A549 (cell line): Measurements from ENCODE around the gene ITGB8.

ENCODE experiments used
- CTCF ChIP-seq: fragments of >200 bp; sonication (Bioruptor Twin); formaldehyde crosslinking; IDR thresholded peaks from 3 replicates; pipeline ENCODE4 v1.5.1; 2016
- MYC ChIP-seq: IDR thresholded peaks from 2 replicates; pipeline ENCODE4 v1.6.1; 2012; ENCODE audit warnings: mild to moderate bottlenecking, inconsistent platforms, low read length, improper control_type of control experiment, borderline replicate concordance
- POLR2AphosphoS2 ChIP-seq: conservative IDR thresholded peaks from 2 replicates; pipeline ENCODE4 v1.6.1; 2012; ENCODE audit warnings: low read length, improper control_type of control experiment, inconsistent platforms
- RNF2 ChIP-seq: fragments of 200-600 bp; sonication (generic); IDR thresholded peaks from 2 replicates; pipeline ENCODE4 v1.6.1; 2016; ENCODE audit warnings: low read depth, mild to moderate bottlenecking, antibody characterized with exemption, moderate library complexity, borderline replicate concordance
- TP53 ChIP-seq: fragments of 250-450 bp; sonication (Bioruptor Pico); IDR thresholded peaks from 2 replicates; pipeline ENCODE4 v1.5.0; 2021; ENCODE audit warnings: mild to moderate bottlenecking, moderate library complexity
- TF ChIP-seq, protein P1 (sequence below): IDR thresholded peaks from 2 replicates; pipeline ENCODE4 v1.6.1; 2012
- TF ChIP-seq, protein P2 (sequence below): IDR thresholded peaks from 2 replicates; pipeline ENCODE4 v1.6.1; 2012

DNA sequence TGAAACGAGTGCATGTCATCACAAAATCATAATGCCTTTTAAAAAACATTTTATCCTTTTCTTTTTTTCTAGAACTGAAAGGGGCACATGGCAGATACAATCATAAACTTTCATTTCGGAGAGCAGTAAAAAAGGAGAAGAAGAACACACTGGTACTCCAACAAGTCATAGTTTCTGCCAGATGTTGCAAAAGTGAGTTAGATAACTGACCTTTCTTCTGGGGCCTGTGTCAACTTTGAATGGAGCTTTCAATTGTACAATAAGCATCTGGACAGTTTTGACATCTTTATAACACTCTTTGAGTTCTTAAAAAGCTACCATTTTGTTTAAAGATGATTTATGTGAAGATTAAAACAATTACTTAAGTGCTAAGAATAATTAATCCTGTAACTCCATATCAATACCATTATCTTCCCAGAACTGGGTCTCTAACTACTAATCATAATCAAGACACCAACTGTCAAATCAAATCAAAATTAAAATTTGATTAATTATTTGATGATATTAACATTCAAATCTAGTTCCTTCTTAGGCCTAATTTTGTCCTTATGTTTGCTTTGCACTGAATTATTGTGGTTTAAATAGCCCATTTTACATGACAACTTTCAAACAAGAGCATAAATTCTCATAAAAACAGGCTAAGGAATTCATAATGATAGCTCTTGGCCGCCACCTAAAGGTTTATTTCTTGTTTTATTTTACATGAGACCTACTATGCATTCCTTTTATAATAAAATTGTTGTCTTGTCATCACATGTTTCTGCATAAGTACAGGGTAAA is 19.5 kb upstream of the ITGB8 start:
- no peak for TF ChIP-seq MYC
- peak; percentile 62 for TF ChIP-seq CTCF
- TF ChIP-seq, protein P1, sequence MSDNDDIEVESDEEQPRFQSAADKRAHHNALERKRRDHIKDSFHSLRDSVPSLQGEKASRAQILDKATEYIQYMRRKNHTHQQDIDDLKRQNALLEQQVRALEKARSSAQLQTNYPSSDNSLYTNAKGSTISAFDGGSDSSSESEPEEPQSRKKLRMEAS, result no peak
- TF ChIP-seq, protein P2, sequence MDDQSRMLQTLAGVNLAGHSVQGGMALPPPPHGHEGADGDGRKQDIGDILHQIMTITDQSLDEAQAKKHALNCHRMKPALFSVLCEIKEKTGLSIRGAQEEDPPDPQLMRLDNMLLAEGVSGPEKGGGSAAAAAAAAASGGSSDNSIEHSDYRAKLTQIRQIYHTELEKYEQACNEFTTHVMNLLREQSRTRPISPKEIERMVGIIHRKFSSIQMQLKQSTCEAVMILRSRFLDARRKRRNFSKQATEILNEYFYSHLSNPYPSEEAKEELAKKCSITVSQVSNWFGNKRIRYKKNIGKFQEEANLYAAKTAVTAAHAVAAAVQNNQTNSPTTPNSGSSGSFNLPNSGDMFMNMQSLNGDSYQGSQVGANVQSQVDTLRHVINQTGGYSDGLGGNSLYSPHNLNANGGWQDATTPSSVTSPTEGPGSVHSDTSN, result no peak
- no peak for TF ChIP-seq RNF2
- TF ChIP-seq TP53 (CRISPR knock-in tag), result no peak
- no peak for TF ChIP-seq POLR2AphosphoS2
